Retinal pigment epithelial cell (primary cell): ENCODE data around the gene PPM1J.
A peak's percentile ranks its signal among the peaks of the same experiment; 100 is the strongest.

Experiments
- DNase-seq: peaks from one replicate; pipeline ENCODE4 v3.0.0-alpha.2; 2010; ENCODE audit warnings: low read depth
- H3K4me3 ChIP-seq: 2 replicates; pipeline ENCODE4 v1.5.1; 2011; ENCODE audit warnings: mild to moderate bottlenecking, low read length, control low read depth, moderate library complexity
- TF ChIP-seq, protein P1 (sequence below): conservative IDR thresholded peaks from 2 replicates; pipeline ENCODE4 v1.5.1; 2011; ENCODE audit warnings: low read depth, low read length, control low read depth, inconsistent platforms

PPM1J gene

DNA sequence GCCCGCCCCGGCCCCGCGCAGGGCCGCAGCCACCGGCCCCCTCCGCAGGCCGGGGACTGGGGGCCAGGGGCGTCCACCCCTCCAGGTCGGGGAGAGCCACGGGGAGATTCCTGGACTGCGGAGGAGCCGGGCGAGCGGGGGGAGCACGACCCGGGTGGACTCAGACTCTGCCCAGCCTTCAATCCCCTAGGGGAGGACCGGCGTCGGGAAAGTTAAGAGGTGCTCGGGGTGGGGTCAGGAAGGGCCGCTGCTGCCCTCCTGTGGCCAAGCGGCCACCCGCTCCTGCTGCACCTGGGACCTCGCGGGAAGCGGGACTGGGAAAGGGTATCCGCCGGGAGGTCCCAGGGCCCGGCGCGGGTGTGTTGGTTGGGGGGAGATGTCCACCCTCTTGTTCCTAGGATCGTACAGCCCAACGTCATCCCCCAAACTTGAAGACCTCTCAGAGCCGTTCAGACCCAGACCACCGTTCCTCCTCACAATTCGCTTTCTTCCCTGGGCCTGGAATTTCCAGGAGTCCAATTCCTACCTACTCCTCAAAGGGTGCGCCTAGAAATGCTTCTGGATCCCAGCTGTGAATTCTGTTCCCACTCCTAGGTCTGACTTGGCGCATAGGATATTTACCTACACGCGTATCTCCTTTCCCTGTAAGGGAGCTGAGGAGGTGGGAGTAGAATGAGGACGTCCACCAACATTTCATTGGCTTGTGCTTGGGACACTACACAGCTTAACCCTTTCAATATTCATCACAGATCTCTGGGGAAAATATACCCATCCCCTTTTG lies 7.7 kb downstream of the PPM1J start:
- peak; percentile 63 for DNase-seq
- H3K4me3 ChIP-seq = peak overlapping the region; percentile 86
- TF ChIP-seq, protein P1, sequence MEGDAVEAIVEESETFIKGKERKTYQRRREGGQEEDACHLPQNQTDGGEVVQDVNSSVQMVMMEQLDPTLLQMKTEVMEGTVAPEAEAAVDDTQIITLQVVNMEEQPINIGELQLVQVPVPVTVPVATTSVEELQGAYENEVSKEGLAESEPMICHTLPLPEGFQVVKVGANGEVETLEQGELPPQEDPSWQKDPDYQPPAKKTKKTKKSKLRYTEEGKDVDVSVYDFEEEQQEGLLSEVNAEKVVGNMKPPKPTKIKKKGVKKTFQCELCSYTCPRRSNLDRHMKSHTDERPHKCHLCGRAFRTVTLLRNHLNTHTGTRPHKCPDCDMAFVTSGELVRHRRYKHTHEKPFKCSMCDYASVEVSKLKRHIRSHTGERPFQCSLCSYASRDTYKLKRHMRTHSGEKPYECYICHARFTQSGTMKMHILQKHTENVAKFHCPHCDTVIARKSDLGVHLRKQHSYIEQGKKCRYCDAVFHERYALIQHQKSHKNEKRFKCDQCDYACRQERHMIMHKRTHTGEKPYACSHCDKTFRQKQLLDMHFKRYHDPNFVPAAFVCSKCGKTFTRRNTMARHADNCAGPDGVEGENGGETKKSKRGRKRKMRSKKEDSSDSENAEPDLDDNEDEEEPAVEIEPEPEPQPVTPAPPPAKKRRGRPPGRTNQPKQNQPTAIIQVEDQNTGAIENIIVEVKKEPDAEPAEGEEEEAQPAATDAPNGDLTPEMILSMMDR = peak; percentile 90

DNA sequence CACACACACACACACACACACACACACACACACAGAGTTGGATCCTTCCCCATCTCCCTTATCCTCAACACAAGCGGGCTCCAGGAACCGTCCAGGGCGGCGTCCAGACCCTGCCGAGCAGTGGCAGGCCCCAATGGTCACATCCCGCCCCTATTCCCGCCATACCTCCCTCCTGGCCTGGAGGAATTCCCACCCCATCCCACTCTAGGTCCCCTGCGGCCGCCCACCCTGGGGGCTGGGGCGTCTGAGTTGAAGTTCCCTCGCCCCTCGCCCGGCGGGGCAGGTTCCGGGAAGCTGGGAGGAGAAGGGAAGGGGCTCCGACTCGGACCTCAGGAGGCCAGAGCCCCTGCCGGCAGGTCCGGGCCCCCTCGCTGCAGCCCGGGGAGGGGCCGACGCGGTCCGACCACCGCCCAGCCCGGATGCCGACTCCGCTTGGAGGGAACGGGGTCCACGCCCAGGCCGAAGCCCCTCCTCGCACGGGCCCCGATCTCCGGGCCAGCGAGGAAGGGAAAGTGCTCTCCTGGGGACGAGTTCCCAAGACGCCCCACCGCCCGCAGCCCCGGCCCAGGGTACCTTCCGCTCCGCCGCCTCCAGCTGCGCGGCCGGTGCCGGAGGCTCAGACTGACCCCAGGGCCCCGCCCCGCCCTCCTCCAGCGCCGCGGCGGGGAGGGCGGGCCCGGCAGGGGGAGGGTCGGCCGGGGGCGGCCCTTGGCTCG lies 8.5 kb downstream of the PPM1J start, which contains the start of gene RHOC:
Gene RHOC, minus strand, starts transcription at position 623 of the 716 bp plus-strand sequence. CDS start 3,328 bp downstream, outside the sequence.
- no peak for DNase-seq
- TF ChIP-seq, protein P1 = no peak
- H3K4me3 ChIP-seq = peak within 1 kb of the TSS; percentile 86

DNA sequence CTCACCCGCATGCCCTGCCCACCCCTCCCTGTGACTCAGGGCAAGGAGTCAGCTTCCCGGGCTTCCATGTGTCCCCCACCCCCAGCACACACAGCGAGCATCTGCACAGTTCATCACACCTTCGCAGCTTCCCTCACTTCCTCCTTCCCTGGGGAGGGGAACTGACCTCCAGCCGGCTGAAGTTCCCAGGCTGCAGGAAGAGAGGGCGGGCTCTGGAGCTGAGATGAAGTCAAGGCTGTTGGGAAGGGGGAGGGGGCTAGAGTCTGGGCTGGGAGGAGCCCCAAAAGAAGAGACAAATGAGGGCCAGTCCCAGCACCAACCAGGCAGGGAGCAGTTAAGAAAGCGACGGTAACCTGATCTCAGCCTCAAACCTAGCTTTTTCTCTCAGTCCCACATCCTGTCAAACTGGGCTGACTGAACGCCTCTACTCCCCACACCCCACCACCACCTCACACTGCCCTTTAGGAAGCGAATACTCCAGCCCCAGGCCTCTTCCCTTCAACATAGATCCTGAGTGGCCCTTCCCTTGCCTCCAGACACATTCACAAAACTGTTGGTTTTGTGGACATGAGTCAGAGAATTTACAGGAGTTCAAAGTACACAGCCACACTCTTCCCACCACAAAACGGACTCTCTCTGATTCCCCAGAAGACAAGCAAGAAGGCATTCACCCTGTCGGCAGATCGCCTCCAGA lies 10.1 kb downstream of the PPM1J start:
- TF ChIP-seq, protein P1 = no peak
- DNase-seq = peak; percentile 66
- H3K4me3 ChIP-seq = peak overlapping the region; percentile 86

- no peak for DNase-seq
- peak overlapping the region; percentile 86 for H3K4me3 ChIP-seq
- TF ChIP-seq, protein P1 = no peak
These were observed 10.7 kb downstream of the PPM1J start for GRCh38 chr1:112704391-112704933.

- no peak overlapping the region for H3K4me3 ChIP-seq
- TF ChIP-seq, protein P1 = no peak
- DNase-seq = no peak
These were observed 11.4 kb downstream of the PPM1J start for GRCh38 chr1:112703706-112704105.

DNA sequence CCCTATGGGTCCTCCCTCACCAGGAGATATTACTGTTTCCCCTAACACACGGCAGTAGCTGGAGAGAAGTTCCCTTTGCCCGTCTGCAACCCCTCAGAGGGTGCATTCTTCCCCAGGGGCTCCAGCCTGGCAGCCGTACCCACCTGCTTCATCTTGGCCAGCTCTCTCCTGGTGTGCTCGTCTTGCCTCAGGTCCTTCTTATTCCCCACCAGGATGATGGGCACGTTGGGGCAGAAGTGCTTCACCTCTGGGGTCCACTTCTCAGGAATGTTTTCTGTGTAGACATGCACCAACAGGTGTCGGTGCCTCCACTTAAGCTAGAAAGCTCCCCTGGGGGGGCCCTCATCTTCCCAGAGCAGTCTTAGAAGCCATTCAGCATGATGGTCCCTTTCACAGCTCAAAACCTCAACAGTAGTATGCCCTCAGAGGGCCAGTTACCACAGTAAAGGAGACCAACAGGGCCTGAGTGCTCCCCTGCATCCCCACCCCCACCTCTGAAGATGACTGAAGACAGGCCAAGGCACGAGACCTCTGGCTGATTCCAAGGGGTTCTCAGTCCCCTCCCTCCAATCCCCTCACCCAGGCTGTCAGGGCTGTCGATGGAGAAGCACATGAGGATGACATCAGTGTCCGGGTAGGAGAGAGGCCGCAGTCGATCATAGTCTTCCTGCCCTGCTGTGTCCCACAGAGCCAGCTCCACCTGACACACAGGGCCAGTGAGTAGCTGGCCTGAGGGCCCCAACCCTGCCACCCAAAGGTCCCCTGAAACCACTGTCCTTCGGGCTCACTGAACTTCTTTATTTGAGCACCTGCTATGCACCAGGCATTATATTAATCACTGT lies 12.5 kb downstream of the PPM1J start:
- TF ChIP-seq, protein P1 = no peak
- no peak for DNase-seq
- no peak overlapping the region for H3K4me3 ChIP-seq
